ENCODE data around the gene ERFE. TPM values are rescaled to one million over a fixed set of nuclear protein-coding genes. Genes with fewer than 3 reads are reported as not detected.

ERFE gene
- total and polyA plus RNA-seq, 2 experiments from 2014 or later, result 0.41 to 0.86 TPM

DNA sequence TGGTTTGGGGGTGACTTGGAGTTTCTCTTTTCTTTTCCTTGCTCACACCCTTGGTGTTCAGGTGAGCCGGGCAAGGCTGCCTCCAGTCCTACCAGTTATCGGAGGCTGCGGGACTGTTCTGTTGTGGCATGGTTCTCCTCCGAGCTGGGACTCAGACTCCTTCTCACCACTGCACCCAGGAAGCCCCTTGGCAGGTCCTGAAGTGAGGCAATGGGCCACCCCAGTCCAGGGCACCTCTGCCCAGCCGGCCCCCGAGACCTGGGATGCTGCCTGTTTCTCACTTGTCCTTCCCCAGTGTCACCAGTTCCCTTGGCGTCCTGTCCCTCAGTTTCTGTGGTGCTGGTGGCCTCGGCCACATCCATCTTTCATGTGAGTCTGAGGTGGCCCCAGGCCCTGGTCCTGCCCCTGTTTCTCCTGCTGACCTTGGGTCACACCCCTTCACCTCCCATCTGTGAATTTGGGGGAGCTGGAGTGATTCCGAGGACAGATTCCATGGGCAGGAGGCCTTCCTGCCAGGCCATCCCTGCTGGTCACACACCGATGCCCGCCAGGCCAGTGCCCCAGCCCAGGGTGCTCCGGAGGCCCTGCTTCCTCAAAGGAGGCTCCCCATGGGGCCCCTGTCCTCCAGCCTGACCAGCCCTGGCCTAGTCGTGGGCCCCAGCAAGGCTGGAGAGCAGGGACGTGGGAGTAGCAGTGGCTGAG is 26.9 kb upstream of the ERFE start:
- Histone ChIP-seq H3K27ac (no peak overlapping the region), H3K4me2 (ENCODE audit: unreplicated experiment) (no peak overlapping the region), H2AFZ (no peak overlapping the region), H3K9me2 (ENCODE audit: insufficient read depth) (no peaks in the 10 kb centered on the region), H4K20me1 (ENCODE audit: insufficient read depth) (no peaks in the 10 kb centered on the region), H3K4me1 (ENCODE audit: insufficient read depth) (no peaks in the 10 kb centered on the region), H3K4me3 (no peak overlapping the region), H3K27me3 (replicated peaks; ENCODE audit: insufficient read depth) (no peaks in the 10 kb centered on the region), H3K9me3 (ENCODE audit: low read depth) (no peaks in the 10 kb centered on the region), H3K36me3 (ENCODE audit: low read depth) (no peaks in the 10 kb centered on the region), H3F3A (ENCODE audit: insufficient read depth) (no peaks in the 10 kb centered on the region), H3K79me2 (ENCODE audit: insufficient read depth) (no peaks in the 10 kb centered on the region), H3K9ac (no peak overlapping the region)
- TF ChIP-seq EZH2 (IDR thresholded peaks at IDR 0.05; ENCODE audit: insufficient read depth, poor library complexity, severe bottlenecking), result no peak
- no peak for TF ChIP-seq EZH2phosphoT487 (IDR thresholded peaks at IDR 0.05; ENCODE audit: insufficient read depth, low read depth)
- WGBS, 2 experiments (ENCODE audit: low coverage in 1 of 2, low lambda C conversion rate in 2 of 2, missing lambda C conversion rate in 2 of 2), result 89 to 90% methylated on average over 14 of the region's 14 CpGs
- in situ Hi-C loops (cut with MboI), result no loop called here
- no peak for DNase-seq

DNA sequence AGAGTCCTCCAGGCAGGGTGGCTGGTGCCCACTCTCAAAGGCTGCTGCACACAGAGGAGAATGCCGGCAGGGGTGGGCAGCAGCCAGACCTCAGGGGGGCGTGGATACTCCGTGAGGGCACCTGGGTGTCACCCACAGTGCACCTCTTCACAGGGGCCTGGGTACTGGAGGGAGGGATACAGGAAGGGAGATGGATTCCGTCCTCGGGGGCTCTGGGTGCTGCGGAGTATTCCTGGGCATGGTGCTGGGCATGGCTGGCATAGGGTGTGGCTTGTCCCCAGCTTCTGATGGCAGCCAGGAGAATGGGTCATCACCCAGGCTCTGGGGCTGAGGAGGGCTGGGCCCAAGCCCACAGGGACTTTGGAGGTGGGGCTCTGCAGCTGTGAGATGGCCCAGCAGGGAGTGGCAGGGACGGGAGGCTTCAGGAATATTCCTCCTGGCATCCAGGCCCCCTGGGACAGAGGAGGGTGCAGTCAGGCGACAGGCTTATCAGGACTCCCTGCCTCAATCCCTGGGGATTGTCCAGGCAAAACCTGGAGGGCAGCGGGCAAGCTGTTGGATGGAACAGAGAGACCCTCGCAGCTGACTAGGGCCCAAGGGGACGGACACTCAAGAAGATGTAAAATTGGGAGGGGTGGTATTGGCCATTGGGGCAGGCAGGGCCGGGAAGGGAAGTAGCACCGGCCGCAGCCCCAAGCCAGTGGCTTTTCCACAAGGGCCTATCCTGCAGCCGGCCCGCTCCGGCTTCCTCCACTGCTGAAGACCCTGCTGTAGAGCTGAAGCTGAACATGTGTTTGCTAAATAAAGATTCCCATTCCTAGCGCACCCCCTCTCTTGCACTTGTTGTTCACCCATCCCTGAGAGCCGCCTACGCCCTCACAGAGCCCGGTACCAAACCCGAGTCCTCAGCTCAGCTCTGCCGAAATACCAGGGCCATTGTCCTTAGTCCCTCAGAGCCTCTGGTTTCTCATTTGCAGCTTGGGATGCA is 26.0 kb upstream of the ERFE start:
- H4K20me1 ChIP-seq (ENCODE audit: insufficient read depth), result no peaks in the 10 kb centered on the region
- no peak overlapping the region for H3K4me3 ChIP-seq
- no peaks in the 10 kb centered on the region for H3F3A ChIP-seq (ENCODE audit: insufficient read depth)
- H3K27me3 ChIP-seq (replicated peaks; ENCODE audit: insufficient read depth), result no peaks in the 10 kb centered on the region
- no peak overlapping the region for H2AFZ ChIP-seq
- in situ Hi-C loops (cut with MboI), result no loop called here
- no peak overlapping the region for H3K27ac ChIP-seq
- WGBS, 2 experiments (ENCODE audit: low coverage in 1 of 2, low lambda C conversion rate in 2 of 2, missing lambda C conversion rate in 2 of 2), result 89 to 90% methylated on average over 20 to 23 of the region's 23 CpGs
- H3K4me2 ChIP-seq (ENCODE audit: unreplicated experiment), result no peak overlapping the region
- DNase-seq, result no peak
- no peaks in the 10 kb centered on the region for H3K4me1 ChIP-seq (ENCODE audit: insufficient read depth)
- no peak overlapping the region for H3K9ac ChIP-seq
- TF ChIP-seq EZH2 (IDR thresholded peaks at IDR 0.05; ENCODE audit: insufficient read depth, poor library complexity, severe bottlenecking), result no peak
- H3K36me3 ChIP-seq (ENCODE audit: low read depth), result no peaks in the 10 kb centered on the region
- H3K9me2 ChIP-seq (ENCODE audit: insufficient read depth), result no peaks in the 10 kb centered on the region
- H3K79me2 ChIP-seq (ENCODE audit: insufficient read depth), result no peaks in the 10 kb centered on the region
- no peaks in the 10 kb centered on the region for H3K9me3 ChIP-seq (ENCODE audit: low read depth)

- DNase-seq, result no peak
- no peak for TF ChIP-seq EZH2 (IDR thresholded peaks at IDR 0.05; ENCODE audit: insufficient read depth, poor library complexity, severe bottlenecking)
- TF ChIP-seq EZH2phosphoT487 (IDR thresholded peaks at IDR 0.05; ENCODE audit: insufficient read depth, low read depth), result no peak
Measured at GRCh38 chr2:238133499-238134392, 25.0 kb upstream of the ERFE start.

GRCh38 chr2:238134393-238134785 is 24.4 kb upstream of the ERFE start:
- no peak overlapping the region for H3K27ac ChIP-seq
- WGBS, 2 experiments (ENCODE audit: low coverage in 1 of 2, low lambda C conversion rate in 2 of 2, missing lambda C conversion rate in 2 of 2), result 77 to 82% methylated on average over 11 of the region's 11 CpGs
- H3K9me2 ChIP-seq (ENCODE audit: insufficient read depth), result no peaks in the 10 kb centered on the region
- H3K9me3 ChIP-seq (ENCODE audit: low read depth), result no peaks in the 10 kb centered on the region
- no peaks in the 10 kb centered on the region for H3K79me2 ChIP-seq (ENCODE audit: insufficient read depth)
- H2AFZ ChIP-seq, result no peak overlapping the region
- no peaks in the 10 kb centered on the region for H4K20me1 ChIP-seq (ENCODE audit: insufficient read depth)
- TF ChIP-seq EZH2phosphoT487 (IDR thresholded peaks at IDR 0.05; ENCODE audit: insufficient read depth, low read depth), result no peak
- no peak for TF ChIP-seq EZH2 (IDR thresholded peaks at IDR 0.05; ENCODE audit: insufficient read depth, poor library complexity, severe bottlenecking)
- no peaks in the 10 kb centered on the region for H3K4me1 ChIP-seq (ENCODE audit: insufficient read depth)
- H3K9ac ChIP-seq, result no peak overlapping the region
- DNase-seq, result no peak
- H3K27me3 ChIP-seq (replicated peaks; ENCODE audit: insufficient read depth), result no peaks in the 10 kb centered on the region
- no peaks in the 10 kb centered on the region for H3F3A ChIP-seq (ENCODE audit: insufficient read depth)
- H3K4me2 ChIP-seq (ENCODE audit: unreplicated experiment), result no peak overlapping the region
- H3K36me3 ChIP-seq (ENCODE audit: low read depth), result no peaks in the 10 kb centered on the region
- in situ Hi-C loops (cut with MboI), result no loop called here
- no peak overlapping the region for H3K4me3 ChIP-seq

More at GRCh38 chr2:238133499-238134392, 25.0 kb upstream of the ERFE start:
- H3K27ac ChIP-seq, result no peak overlapping the region
- no peaks in the 10 kb centered on the region for H3K9me2 ChIP-seq (ENCODE audit: insufficient read depth)
- no peak overlapping the region for H3K4me3 ChIP-seq
- H4K20me1 ChIP-seq (ENCODE audit: insufficient read depth), result no peaks in the 10 kb centered on the region
- no peaks in the 10 kb centered on the region for H3K4me1 ChIP-seq (ENCODE audit: insufficient read depth)
- H2AFZ ChIP-seq, result no peak overlapping the region
- no peak overlapping the region for H3K9ac ChIP-seq
- no peaks in the 10 kb centered on the region for H3F3A ChIP-seq (ENCODE audit: insufficient read depth)
- no peak overlapping the region for H3K4me2 ChIP-seq (ENCODE audit: unreplicated experiment)
- H3K27me3 ChIP-seq (replicated peaks; ENCODE audit: insufficient read depth), result no peaks in the 10 kb centered on the region
- H3K79me2 ChIP-seq (ENCODE audit: insufficient read depth), result no peaks in the 10 kb centered on the region
- no peaks in the 10 kb centered on the region for H3K36me3 ChIP-seq (ENCODE audit: low read depth)
- H3K9me3 ChIP-seq (ENCODE audit: low read depth), result no peaks in the 10 kb centered on the region
- in situ Hi-C loops (cut with MboI), result no loop called here
- WGBS, 2 experiments (ENCODE audit: low coverage in 1 of 2, low lambda C conversion rate in 2 of 2, missing lambda C conversion rate in 2 of 2), result 55 to 59% methylated on average over 13 to 14 of the region's 14 CpGs
